Small intestine (tissue), 16 donors: Measurements from ENCODE around the gene CDKN1A. TPM values are rescaled to one million over a fixed set of nuclear protein-coding genes. Genes with fewer than 3 reads are reported as not detected.
A peak's percentile ranks its signal among the peaks of the same experiment; 100 is the strongest.

ENCODE experiments used
- DNase-seq, 2 donors: peaks; one replicate each; pipeline versions ENCODE4 v3.0.0 to v3.0.0-alpha.2; 2013
- FAIRE-seq: peaks from 2 replicates; lab custom pipeline; 2012; peaks lifted over from hg19 to GRCh38; lab: Jason Lieb, UNC
- H3K27ac ChIP-seq, 3 donors: one replicate each; pipeline ENCODE4 v1.5.1; 2013; ENCODE audit warnings: low read length in 2 of 3, mild to moderate bottlenecking in 2 of 3, control low read depth in 1 of 3, inconsistent platforms in 1 of 3, low read depth in 1 of 3, moderate library complexity in 1 of 3
- H3K27me3 ChIP-seq, 3 donors: one replicate each; pipeline ENCODE4 v1.6.1; 2013; ENCODE audit warnings: low read length in 3 of 3, inconsistent platforms in 1 of 3; ENCODE audit not compliant: control insufficient read depth in 3 of 3, insufficient read depth in 3 of 3
- H3K36me3 ChIP-seq, 3 donors: one replicate each; pipeline ENCODE4 v1.6.1; 2013; ENCODE audit warnings: low read length in 3 of 3, inconsistent platforms in 1 of 3, low read depth in 1 of 3, mild to moderate bottlenecking in 1 of 3, moderate library complexity in 1 of 3; ENCODE audit not compliant: control insufficient read depth in 3 of 3, insufficient read depth in 2 of 3
- H3K4me1 ChIP-seq, 3 donors: one replicate each; pipeline ENCODE4 v1.6.1; 2013; ENCODE audit warnings: low read length in 2 of 3, inconsistent platforms in 1 of 3, low read depth in 1 of 3, mild to moderate bottlenecking in 1 of 3, moderate library complexity in 1 of 3; ENCODE audit not compliant: control insufficient read depth in 3 of 3, insufficient read depth in 2 of 3
- H3K4me3 ChIP-seq, 3 donors: one replicate each; pipeline ENCODE4 v1.5.1; 2013; ENCODE audit warnings: low read length in 3 of 3, control low read depth in 1 of 3, inconsistent platforms in 1 of 3, low read depth in 1 of 3, mild to moderate bottlenecking in 1 of 3, moderate library complexity in 1 of 3
- H3K9me3 ChIP-seq, 2 donors: one replicate each; pipeline ENCODE4 v1.6.1; 2013; ENCODE audit warnings: low read depth in 1 of 2, low read length in 1 of 2; ENCODE audit not compliant: control insufficient read depth in 2 of 2, insufficient read depth in 1 of 2
- WGBS, 3 donors: extraction: QIAGEN DNeasy Blood & Tissue Kit; methylation state at CpG; one replicate each; pipeline ENCODE4 v1.1.7; 2013; 5-methylcytosine and 5-hydroxymethylcytosine counted together
- long read RNA-seq, 10 donors: transcript quantifications; one replicate each; lab custom pipeline, GENCODE V29; 2026
- polyA plus RNA-seq, 4 donors: library from polyadenylated mRNA; stranded (reverse) in 3 of 4; unstranded in 1 of 4; fragments of 200-250 nt in 3 of 4; fragments of 120-200 nt in 1 of 4; gene quantifications; one replicate each; pipeline versions ENCODE4 v1.2.1 to v1.2.3, GENCODE V29; 2013
- donor health status: healthy with polysubstance abuse.
- donor health status: control.
- donor health status: control.
- donor health status: Bipolar disorder and iron deficiency.
- donor health status: healthy.

CDKN1A gene
- 100 to 1,000 TPM in 3 of 4 donors, 10 to 100 TPM in 1; 96.8 to 464 (median 292) TPM for polyA plus RNA-seq
- long read RNA-seq, donor 1, transcript CDKN1A-201 (3 exons, 2,180 nt), result major isoform, 135 of 155 reads
- long read RNA-seq, donor 1, partial matches to known transcripts, result 17 of 155 reads
- long read RNA-seq, donor 1, other reads (novel, unspliced or antisense), result 0 of 155 reads
- long read RNA-seq, donor 2, transcript CDKN1A-201 (3 exons, 2,180 nt), result major isoform, 35 of 35 reads
- long read RNA-seq, donor 2, partial matches to known transcripts, result 0 of 35 reads
- long read RNA-seq, donor 2, other reads (novel, unspliced or antisense), result 0 of 35 reads
- long read RNA-seq, donor 3, transcript CDKN1A-201 (3 exons, 2,180 nt), result major isoform, 32 of 41 reads
- long read RNA-seq, donor 3, partial matches to known transcripts, result 8 of 41 reads
- long read RNA-seq, donor 3, other reads (novel, unspliced or antisense), result 0 of 41 reads
- long read RNA-seq, donor 4, result 0 reads
- long read RNA-seq, donor 5, transcript CDKN1A-201 (3 exons, 2,180 nt), result major isoform, 17 of 82 reads
- long read RNA-seq, donor 5, partial matches to known transcripts, result 65 of 82 reads
- long read RNA-seq, donor 5, other reads (novel, unspliced or antisense), result 0 of 82 reads
- long read RNA-seq, donor 6, transcript CDKN1A-201 (3 exons, 2,180 nt), result major isoform, 92 of 316 reads
- long read RNA-seq, donor 6, partial matches to known transcripts, result 222 of 316 reads
- long read RNA-seq, donor 6, other reads (novel, unspliced or antisense), result 0 of 316 reads
- long read RNA-seq, donor 7, transcript CDKN1A-201 (3 exons, 2,180 nt), result major isoform, 34 of 35 reads
- long read RNA-seq, donor 7, partial matches to known transcripts, result 0 of 35 reads
- long read RNA-seq, donor 7, other reads (novel, unspliced or antisense), result 0 of 35 reads
- long read RNA-seq, donor 8, partial matches to known transcripts, result 0 of 2 reads
- long read RNA-seq, donor 8, other reads (novel, unspliced or antisense), result 0 of 2 reads
- long read RNA-seq, donor 9, transcript CDKN1A-201 (3 exons, 2,180 nt), result major isoform, 17 of 24 reads
- long read RNA-seq, donor 9, partial matches to known transcripts, result 5 of 24 reads
- long read RNA-seq, donor 9, other reads (novel, unspliced or antisense), result 0 of 24 reads
- long read RNA-seq, donor 10, transcript CDKN1A-201 (3 exons, 2,180 nt), result major isoform, 46 of 53 reads
- long read RNA-seq, donor 10, partial matches to known transcripts, result 7 of 53 reads
- long read RNA-seq, donor 10, other reads (novel, unspliced or antisense), result 0 of 53 reads

GRCh38 chr6:36678488-36679042, at the start of gene CDKN1A:
Gene CDKN1A (plus strand): TSS chr6:36678714. CDS start chr6:36684102, 5,388 bp downstream.
- Histone ChIP-seq H3K27me3 (no peaks in the 10 kb centered on the region), H3K4me1 (peaks cover 0 to 51% (median 5%) of the 10 kb centered on the region in 3 donors), H3K4me3 (peak within 1 kb of the TSS; percentile 61 to 93 (median 72)), H3K36me3 (peaks cover 0 to 36% (median 6%) of the 10 kb centered on the region in 3 donors), H3K9me3 (no peaks in the 10 kb centered on the region), H3K27ac (peak within 1 kb of the TSS; percentile 96 to 98 (median 98))
- DNase-seq (peak; percentile 93 to 96), FAIRE-seq (no peak)
- WGBS, 3 donors, result 0 to 1% (median 0%) methylated on average over 43 to 63 of the region's 63 CpGs

DNA sequence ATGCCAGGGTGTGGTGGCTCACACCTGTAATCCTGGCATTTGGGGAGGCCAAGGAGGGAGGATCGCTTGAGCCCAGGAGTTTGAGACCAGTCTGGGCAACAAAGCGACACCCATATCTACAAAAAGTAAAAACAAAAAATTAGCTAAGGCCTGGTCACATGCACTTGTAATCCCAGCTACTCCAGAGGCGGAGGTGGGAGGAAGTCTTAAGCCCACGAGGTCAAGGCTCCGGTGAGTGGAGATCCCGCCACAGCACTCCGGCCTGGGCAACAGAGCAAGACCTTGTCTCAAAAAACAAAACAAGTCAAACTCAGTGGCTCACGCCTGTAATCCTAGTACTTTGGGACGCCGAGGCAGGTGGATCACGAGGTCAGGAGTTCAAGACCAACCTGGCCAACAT, 48.7 kb upstream of the CDKN1A start:
- FAIRE-seq, result no peak
- no peak overlapping the region for H3K4me3 ChIP-seq
- no peaks in the 10 kb centered on the region for H3K27me3 ChIP-seq
- H3K27ac ChIP-seq, result no peak overlapping the region
- 82 to 86% (median 83%) methylated on average over 11 of the region's 11 CpGs for WGBS, 3 donors
- H3K36me3 ChIP-seq, result no peaks in the 10 kb centered on the region
- H3K4me1 ChIP-seq, result peaks cover 5 to 26% (median 11%) of the 10 kb centered on the region in 3 donors
- no peak for DNase-seq
- no peaks in the 10 kb centered on the region for H3K9me3 ChIP-seq

DNA sequence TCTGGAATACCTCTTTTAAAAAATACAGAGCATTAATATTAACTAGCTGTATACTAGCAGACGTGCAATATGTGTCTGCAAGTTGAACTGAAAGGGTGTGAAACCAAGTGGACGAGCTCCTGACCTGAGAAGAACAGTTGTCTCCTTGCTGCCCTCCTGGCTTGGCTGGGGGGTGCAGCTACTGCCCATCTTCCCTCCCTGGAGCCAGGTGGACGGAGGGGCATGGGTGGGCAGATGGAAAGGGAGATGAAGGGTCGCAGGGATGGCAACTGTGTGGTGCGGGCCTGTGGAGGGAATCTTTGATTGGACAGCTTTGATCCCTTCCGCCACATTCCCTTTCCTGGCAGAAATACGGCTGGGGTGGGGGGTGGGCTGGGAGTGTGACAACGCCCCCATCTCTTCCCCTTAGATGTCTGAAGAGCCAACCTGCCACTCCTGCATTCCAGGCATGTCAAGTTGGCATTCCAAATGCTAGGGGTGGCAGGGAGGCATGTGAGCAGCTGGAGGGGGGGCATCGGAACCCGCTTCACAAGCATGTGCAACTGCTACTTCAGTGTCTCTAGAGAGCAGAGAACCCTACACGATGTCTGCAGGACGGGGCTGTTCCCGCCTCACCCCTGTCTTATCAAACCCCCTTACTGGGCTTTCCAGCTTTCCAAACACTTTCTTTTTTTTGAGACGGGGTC, 47.0 kb upstream of the CDKN1A start:
- WGBS, 3 donors, result 87 to 91% (median 88%) methylated on average over 14 of the region's 14 CpGs
- Histone ChIP-seq H3K4me3 (no peak overlapping the region), H3K9me3 (no peaks in the 10 kb centered on the region), H3K4me1 (peaks cover 5 to 22% (median 11%) of the 10 kb centered on the region in 3 donors), H3K27me3 (no peaks in the 10 kb centered on the region), H3K36me3 (no peaks in the 10 kb centered on the region), H3K27ac (no peak overlapping the region)
- DNase-seq (no peak), FAIRE-seq (no peak)

DNA sequence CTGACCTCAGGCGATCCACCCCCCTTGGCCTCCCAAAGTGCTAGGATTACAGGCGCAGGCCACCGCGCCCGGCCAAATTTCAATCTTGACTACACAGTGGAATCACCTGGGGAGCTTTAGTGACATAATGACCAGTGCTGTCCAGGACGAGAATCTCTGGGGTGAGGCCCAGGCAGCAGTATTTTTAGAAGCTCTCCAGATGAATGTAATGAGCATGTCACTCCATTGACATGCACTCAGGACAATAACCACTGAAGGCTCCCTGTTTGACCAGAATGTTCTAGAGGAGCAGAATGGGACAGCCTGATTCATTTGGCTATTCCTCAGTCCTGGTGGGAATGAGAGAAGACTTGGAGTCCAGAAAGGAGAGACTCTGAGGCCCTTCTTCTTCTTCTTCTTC, 45.1 kb upstream of the CDKN1A start:
- 81 to 84% (median 82%) methylated on average over 6 of the region's 6 CpGs for WGBS, 3 donors
- Histone ChIP-seq H3K4me1 (peaks cover 3 to 13% (median 4%) of the 10 kb centered on the region in 3 donors), H3K4me3 (no peak overlapping the region), H3K9me3 (no peaks in the 10 kb centered on the region), H3K27ac (no peak overlapping the region), H3K36me3 (no peaks in the 10 kb centered on the region), H3K27me3 (no peaks in the 10 kb centered on the region)
- no peak for FAIRE-seq
- DNase-seq, result no peak

DNA sequence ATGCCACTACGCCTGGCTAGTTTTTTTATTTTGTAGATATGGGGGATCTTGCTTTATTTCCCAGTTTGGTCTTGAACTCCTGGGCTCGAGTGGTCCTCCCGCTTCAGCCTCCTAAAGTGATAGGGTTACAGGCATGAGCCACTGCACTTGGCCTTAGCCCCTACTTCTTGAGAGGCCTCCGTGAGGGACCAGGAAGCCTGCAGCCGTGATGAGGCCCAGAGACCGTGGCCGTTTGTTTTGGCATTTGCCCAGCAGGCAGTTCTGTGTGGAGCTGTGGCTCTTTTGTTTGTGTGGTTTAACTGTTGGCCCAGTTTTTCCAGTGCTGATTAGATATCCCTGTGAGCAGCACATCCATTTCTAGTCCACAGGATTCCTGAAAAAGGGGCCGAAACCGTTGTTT, 44.6 kb upstream of the CDKN1A start:
- 19 to 36% (median 31%) methylated on average over 9 of the region's 9 CpGs for WGBS, 3 donors
- no peaks in the 10 kb centered on the region for H3K9me3 ChIP-seq
- H3K27me3 ChIP-seq, result no peaks in the 10 kb centered on the region
- H3K4me3 ChIP-seq, result no peak overlapping the region
- FAIRE-seq, result no peak
- no peaks in the 10 kb centered on the region for H3K36me3 ChIP-seq
- no peak overlapping the region for H3K27ac ChIP-seq
- peak in 1 of 2 donors; percentile 59 for DNase-seq
- peaks cover 3 to 13% (median 4%) of the 10 kb centered on the region in 3 donors for H3K4me1 ChIP-seq

DNA sequence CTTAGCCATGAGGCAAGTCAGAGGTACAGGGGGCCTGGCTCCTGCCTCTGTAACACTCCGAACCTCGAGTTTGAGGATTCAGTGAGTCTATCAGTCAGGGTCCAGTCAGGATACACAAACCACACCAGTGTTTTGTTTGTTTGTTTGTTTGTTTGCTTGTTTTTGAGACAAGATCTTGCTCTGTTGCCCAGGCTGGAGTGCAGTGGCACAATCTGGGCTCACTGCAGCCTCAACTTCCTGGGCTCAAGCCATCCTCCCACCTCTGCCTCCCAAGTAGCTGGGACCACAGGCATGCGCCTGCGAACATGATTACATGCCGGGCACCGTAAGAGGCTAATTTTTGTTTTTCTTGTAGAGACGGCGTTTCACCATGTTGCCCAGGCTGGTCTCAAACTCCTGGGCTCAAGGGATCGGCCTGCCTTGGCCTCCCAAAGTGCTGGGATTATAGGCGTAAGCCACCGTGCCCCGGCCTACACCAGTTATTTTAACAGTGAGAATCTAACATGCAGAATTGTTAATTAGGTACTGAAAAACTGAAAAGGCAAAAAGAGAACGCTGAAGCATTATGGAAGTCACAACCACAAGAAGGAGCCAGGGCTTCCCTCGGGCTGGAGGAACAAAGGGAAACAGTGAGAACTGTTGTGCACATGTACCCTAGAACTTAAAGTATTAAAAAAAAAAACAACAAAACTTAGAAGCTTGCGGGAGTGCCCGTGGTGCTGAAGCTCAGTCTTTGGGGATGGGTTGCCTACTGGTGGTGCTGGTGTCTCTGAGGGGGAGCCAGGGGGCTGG, 44.0 kb upstream of the CDKN1A start:
- Histone ChIP-seq H3K27ac (no peak overlapping the region), H3K4me1 (peaks cover 0 to 13% (median 0%) of the 10 kb centered on the region in 3 donors), H3K36me3 (no peaks in the 10 kb centered on the region), H3K27me3 (no peaks in the 10 kb centered on the region), H3K4me3 (no peak overlapping the region), H3K9me3 (no peaks in the 10 kb centered on the region)
- FAIRE-seq (no peak), DNase-seq (no peak)
- 79 to 82% (median 82%) methylated on average over 16 of the region's 16 CpGs for WGBS, 3 donors

GRCh38 chr6:36636283-36636682, 42.2 kb upstream of the CDKN1A start:
- no peak overlapping the region for H3K4me3 ChIP-seq
- H3K36me3 ChIP-seq, result no peaks in the 10 kb centered on the region
- no peak overlapping the region for H3K27ac ChIP-seq
- no peaks in the 10 kb centered on the region for H3K9me3 ChIP-seq
- DNase-seq, result no peak
- 62 to 70% (median 68%) methylated on average over 5 of the region's 5 CpGs for WGBS, 3 donors
- H3K4me1 ChIP-seq, result peaks cover 0 to 19% (median 0%) of the 10 kb centered on the region in 3 donors
- FAIRE-seq, result no peak
- no peaks in the 10 kb centered on the region for H3K27me3 ChIP-seq
